ENCODE results near the gene LBX2.

The LBX2 gene

DNA sequence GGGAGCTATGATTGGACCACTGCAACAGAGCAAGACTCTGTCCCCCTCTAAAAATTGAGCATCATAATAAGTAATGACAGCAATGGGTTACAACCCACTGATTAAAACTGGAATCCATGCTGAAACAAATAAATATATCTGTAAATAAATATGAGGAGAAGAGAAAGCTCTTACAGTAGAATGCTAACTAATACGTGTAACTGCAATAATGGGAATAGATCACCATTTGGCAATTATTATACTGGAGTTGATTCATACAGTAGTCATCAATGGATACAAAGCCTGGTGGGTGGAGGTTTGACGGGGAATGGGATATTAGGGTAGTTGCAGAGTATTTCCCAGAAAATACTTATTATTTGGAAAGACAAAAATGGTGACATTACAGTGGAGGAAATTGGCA is 50.6 kb downstream of the LBX2 start:
- no peak for ATAC-seq
- no peak for TF ChIP-seq OSR1 (CRISPR knock-in tag; IDR thresholded peaks at IDR 0.05)
- TF ChIP-seq ARNTL (CRISPR knock-in tag; IDR thresholded peaks at IDR 0.05; ENCODE audit: borderline replicate concordance, low read depth) = no peak
- no peak for TF ChIP-seq TOX (CRISPR knock-in tag; IDR thresholded peaks at IDR 0.05; ENCODE audit: borderline replicate concordance)
- TF ChIP-seq TSHZ2 (CRISPR knock-in tag; IDR thresholded peaks at IDR 0.05) = no peak
- TF ChIP-seq CSRNP3 (CRISPR knock-in tag; IDR thresholded peaks at IDR 0.05) = no peak
- TF ChIP-seq ESRRG (CRISPR knock-in tag; IDR thresholded peaks at IDR 0.05) = no peak
